ENCODE measurements around the gene SPANXC.

- TF ChIP-seq POLR2A (IDR thresholded peaks at IDR 0.05) (no peak), CTCF (IDR thresholded peaks at IDR 0.05) (no peak)
Observed at GRCh38 chrX:141214196-141214595, 28.1 kb downstream of the SPANXC start.

Measured in Peyer's patch (tissue), 4 donors.